H9 (cell line): ENCODE results near the gene WASHC3. TPM values are rescaled to one million over a fixed set of nuclear protein-coding genes. Genes with fewer than 3 reads are reported as not detected.

Experiments
- DNase-seq: peaks from one replicate; pipeline ENCODE4 v3.0.0-alpha.2; 2017
- H2AFZ ChIP-seq: one replicate; pipeline ENCODE4 v1.6.1; 2013; ENCODE audit warnings: mild to moderate bottlenecking, low read length, control low read depth, moderate library complexity
- H2AK5ac ChIP-seq: 2 replicates; pipeline ENCODE4 v1.6.1; 2013; ENCODE audit warnings: low read length, control low read depth, mixed read lengths; ENCODE audit not compliant: insufficient read length
- H2BK120ac ChIP-seq: one replicate; pipeline ENCODE4 v1.6.1; 2013; ENCODE audit warnings: low read depth, mild to moderate bottlenecking, low read length, control low read depth, inconsistent platforms; ENCODE audit not compliant: poor library complexity, severe bottlenecking
- H2BK12ac ChIP-seq: 2 replicates; pipeline ENCODE4 v1.6.1; 2013; ENCODE audit warnings: low read length, control low read depth, mixed read lengths, low read depth; ENCODE audit not compliant: insufficient read length
- H2BK15ac ChIP-seq: 2 replicates; pipeline ENCODE4 v1.6.1; 2013; ENCODE audit warnings: low read depth, low read length, control low read depth
- H2BK20ac ChIP-seq: one replicate; pipeline ENCODE4 v1.6.1; 2013; ENCODE audit warnings: low read depth, mild to moderate bottlenecking, low read length, control low read depth, inconsistent platforms; ENCODE audit not compliant: poor library complexity, severe bottlenecking
- H2BK5ac ChIP-seq: 2 replicates; pipeline ENCODE4 v1.6.1; 2013; ENCODE audit warnings: low read length, control low read depth, mixed read lengths; ENCODE audit not compliant: insufficient read length
- H3K14ac ChIP-seq: 2 replicates; pipeline ENCODE4 v1.6.1; 2013; ENCODE audit warnings: low read length, control low read depth; ENCODE audit not compliant: insufficient read depth
- H3K18ac ChIP-seq: 2 replicates; pipeline ENCODE4 v1.6.1; 2013; ENCODE audit warnings: low read depth, mild to moderate bottlenecking, mixed read lengths, low read length, control low read depth; ENCODE audit not compliant: insufficient read length
- H3K23ac ChIP-seq: 2 replicates; pipeline ENCODE4 v1.6.1; 2013; ENCODE audit warnings: low read length, control low read depth, mixed read lengths, low read depth; ENCODE audit not compliant: insufficient read length
- H3K23me2 ChIP-seq: 2 replicates; pipeline ENCODE4 v1.6.1; 2013; ENCODE audit warnings: low read depth, mild to moderate bottlenecking, mixed read lengths, low read length, control low read depth; ENCODE audit not compliant: insufficient read length, poor library complexity, severe bottlenecking
- H3K27ac ChIP-seq: 2 replicates; pipeline ENCODE4 v1.5.1; 2013; ENCODE audit warnings: low read length, control low read depth, mixed read lengths, low read depth; ENCODE audit not compliant: insufficient read length
- H3K27me3 ChIP-seq: 2 replicates; pipeline ENCODE4 v1.6.1; 2013; ENCODE audit warnings: low read length, control low read depth, inconsistent platforms; ENCODE audit not compliant: insufficient read depth
- H3K4ac ChIP-seq: 2 replicates; pipeline ENCODE4 v1.6.1; 2013; ENCODE audit warnings: low read depth, mild to moderate bottlenecking, control low read depth, inconsistent platforms, low read length, moderate library complexity
- H3K4me1 ChIP-seq: 2 replicates; pipeline ENCODE4 v1.6.1; 2013; ENCODE audit warnings: low read length, control low read depth, inconsistent platforms; ENCODE audit not compliant: insufficient read depth
- H3K4me2 ChIP-seq: 2 replicates; pipeline ENCODE4 v1.6.1; 2013; ENCODE audit warnings: low read length, control low read depth, mixed read lengths; ENCODE audit not compliant: insufficient read length, insufficient read depth
- H3K56ac ChIP-seq: 2 replicates; pipeline ENCODE4 v1.6.1; 2013; ENCODE audit warnings: low read depth, mild to moderate bottlenecking, mixed read lengths, low read length, control low read depth; ENCODE audit not compliant: insufficient read length
- H3K79me1 ChIP-seq: 2 replicates; pipeline ENCODE4 v1.6.1; 2013; ENCODE audit warnings: low read depth, mild to moderate bottlenecking, moderate library complexity, low read length, control low read depth, inconsistent platforms; ENCODE audit not compliant: insufficient read depth, poor library complexity, severe bottlenecking
- H3K79me2 ChIP-seq: 2 replicates; pipeline ENCODE4 v1.6.1; 2013; ENCODE audit warnings: low read length, control low read depth, inconsistent platforms; ENCODE audit not compliant: insufficient read depth
- H3K9ac ChIP-seq: 2 replicates; pipeline ENCODE4 v1.6.1; 2013; ENCODE audit warnings: low read length, control low read depth, mixed read lengths; ENCODE audit not compliant: insufficient read length; ENCODE audit errors: extremely low read depth
- H3K9me3 ChIP-seq: one replicate; pipeline ENCODE4 v1.6.1; 2013; ENCODE audit warnings: low read depth, low read length, inconsistent platforms; ENCODE audit not compliant: control insufficient read depth
- H3T11ph ChIP-seq: one replicate; pipeline ENCODE4 v1.6.1; 2013; ENCODE audit warnings: mild to moderate bottlenecking, low read length, control low read depth, inconsistent platforms
- H4K20me1 ChIP-seq: one replicate; pipeline ENCODE4 v1.6.1; 2013; ENCODE audit not compliant: control insufficient read depth, insufficient read length, insufficient read depth
- H4K5ac ChIP-seq: 2 replicates; pipeline ENCODE4 v1.6.1; 2013; ENCODE audit warnings: low read depth, mild to moderate bottlenecking, mixed read lengths, low read length, control low read depth; ENCODE audit not compliant: insufficient read length
- H4K8ac ChIP-seq: replicated peaks from 2 replicates; pipeline ENCODE4 v1.6.1; 2013; ENCODE audit warnings: low read length, control low read depth, mixed read lengths, low read depth; ENCODE audit not compliant: insufficient read length
- H4K91ac ChIP-seq: 2 replicates; pipeline ENCODE4 v1.6.1; 2013; ENCODE audit warnings: low read depth, mild to moderate bottlenecking, moderate library complexity, mixed read lengths, low read length, control low read depth; ENCODE audit not compliant: insufficient read length
- H3K27ac Mint-ChIP-seq, 3 experiments: 2 replicates in 2 of 3; 3 replicates in 1 of 3; pipeline ENCODE4 v1.8.0; 2020 to 2021; ENCODE audit warnings: mixed read lengths in 3 of 3, mild to moderate bottlenecking in 1 of 3, moderate library complexity in 1 of 3
- H3K27me3 Mint-ChIP-seq: 2 replicates; pipeline ENCODE4 v1.8.0; 2021; ENCODE audit warnings: low read depth, mild to moderate bottlenecking, moderate library complexity, mixed read lengths
- H3K36me3 Mint-ChIP-seq, 3 experiments: 2 replicates in 2 of 3; 3 replicates in 1 of 3; pipeline ENCODE4 v1.8.0; 2020 to 2021; ENCODE audit warnings: low read depth in 3 of 3, mixed read lengths in 3 of 3; ENCODE audit not compliant: insufficient read depth in 1 of 3
- H3K4me1 Mint-ChIP-seq, 2 experiments: 2 replicates each; pipeline ENCODE4 v1.8.0; 2020; ENCODE audit warnings: mixed read lengths in 2 of 2
- H3K4me3 Mint-ChIP-seq, 2 experiments: 2 replicates in 1 of 2; 3 replicates in 1 of 2; pipeline ENCODE4 v1.8.0; 2020 to 2021; ENCODE audit warnings: mild to moderate bottlenecking in 2 of 2, mixed read lengths in 2 of 2, moderate library complexity in 1 of 2
- H3K9me3 Mint-ChIP-seq, 2 experiments: 2 replicates in 1 of 2; 3 replicates in 1 of 2; pipeline ENCODE4 v1.8.0; 2020; ENCODE audit warnings: mild to moderate bottlenecking in 2 of 2, mixed read lengths in 2 of 2, moderate library complexity in 1 of 2
- WGBS: extraction: QIAGEN DNeasy Blood & Tissue Kit; methylation state at CpG from one replicate; pipeline ENCODE4 v1.1.7; 2013; ENCODE audit warnings: missing lambda C conversion rate, low lambda C conversion rate, mixed read lengths; ENCODE audit not compliant: insufficient read length; ENCODE audit errors: extremely low coverage; 5-methylcytosine and 5-hydroxymethylcytosine counted together
- total RNA-seq: library from RNA; stranded (reverse); gene quantifications from 2 replicates; pipeline ENCODE4 v1.2.1, GENCODE V29; 2021
- TF ChIP-seq, protein P1 (sequence below): fragments of 200-600 bp; sonication (generic); conservative IDR thresholded peaks from 3 replicates; pipeline ENCODE4 v1.8.0; 2021; ENCODE audit warnings: antibody characterized with exemption, mild to moderate bottlenecking

Gene WASHC3
- total RNA-seq, 1 experiment from 2014 or later, result 14.1 TPM

GRCh38 chr12:102005256-102005655 lies 56.5 kb downstream of the WASHC3 start:
- Histone ChIP-seq H3K79me1 (no peaks in the 10 kb centered on the region), H3K14ac (no peak overlapping the region), H3K4ac (no peak overlapping the region), H3T11ph (no peak overlapping the region), H3K9ac (no peak overlapping the region), H2BK12ac (no peak overlapping the region), H2BK20ac (no peak overlapping the region), H2AFZ (no peak overlapping the region), H3K79me2 (no peaks in the 10 kb centered on the region), H3K27ac (no peak overlapping the region), H3K9me3 (no peaks in the 10 kb centered on the region), H3K23ac (no peak overlapping the region), H4K8ac (no peak overlapping the region), H3K56ac (no peak overlapping the region), H4K5ac (no peak overlapping the region), H3K23me2 (no peaks in the 10 kb centered on the region), H4K91ac (no peak overlapping the region), H4K20me1 (no peaks in the 10 kb centered on the region), H3K18ac (no peak overlapping the region), H2BK15ac (no peak overlapping the region), H3K27me3 (no peaks in the 10 kb centered on the region), H2AK5ac (no peak overlapping the region), H2BK5ac (no peak overlapping the region), H3K4me1 (no peaks in the 10 kb centered on the region), H2BK120ac (no peak overlapping the region), H3K4me2 (no peak overlapping the region)
- H3K36me3 Mint-ChIP-seq, result no peaks in the 10 kb centered on the region
- DNase-seq, result no peak
- peaks cover 4 to 9% of the 10 kb centered on the region in 2 experiments; a peak in 3 of 4 replicates for H3K4me1 Mint-ChIP-seq
- H3K27me3 Mint-ChIP-seq, result no peaks in the 10 kb centered on the region
- no peak overlapping the region; a peak in 1 of 7 replicates for H3K27ac Mint-ChIP-seq
- H3K9me3 Mint-ChIP-seq, result no peaks in the 10 kb centered on the region
- no peak overlapping the region for H3K4me3 Mint-ChIP-seq
- TF ChIP-seq, protein P1, sequence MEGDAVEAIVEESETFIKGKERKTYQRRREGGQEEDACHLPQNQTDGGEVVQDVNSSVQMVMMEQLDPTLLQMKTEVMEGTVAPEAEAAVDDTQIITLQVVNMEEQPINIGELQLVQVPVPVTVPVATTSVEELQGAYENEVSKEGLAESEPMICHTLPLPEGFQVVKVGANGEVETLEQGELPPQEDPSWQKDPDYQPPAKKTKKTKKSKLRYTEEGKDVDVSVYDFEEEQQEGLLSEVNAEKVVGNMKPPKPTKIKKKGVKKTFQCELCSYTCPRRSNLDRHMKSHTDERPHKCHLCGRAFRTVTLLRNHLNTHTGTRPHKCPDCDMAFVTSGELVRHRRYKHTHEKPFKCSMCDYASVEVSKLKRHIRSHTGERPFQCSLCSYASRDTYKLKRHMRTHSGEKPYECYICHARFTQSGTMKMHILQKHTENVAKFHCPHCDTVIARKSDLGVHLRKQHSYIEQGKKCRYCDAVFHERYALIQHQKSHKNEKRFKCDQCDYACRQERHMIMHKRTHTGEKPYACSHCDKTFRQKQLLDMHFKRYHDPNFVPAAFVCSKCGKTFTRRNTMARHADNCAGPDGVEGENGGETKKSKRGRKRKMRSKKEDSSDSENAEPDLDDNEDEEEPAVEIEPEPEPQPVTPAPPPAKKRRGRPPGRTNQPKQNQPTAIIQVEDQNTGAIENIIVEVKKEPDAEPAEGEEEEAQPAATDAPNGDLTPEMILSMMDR, result no peak
- no CpG with 5 or more reads among the region's 5 CpGs for WGBS
